C4-2B (cell line): Measurements from ENCODE around the gene CHCHD6.

ENCODE experiments used
- ZFX ChIP-seq: fragments of 450-650 bp; IDR thresholded peaks from 2 replicates; pipeline ENCODE4 v1.6.1; 2017
- TF ChIP-seq, protein P1 (sequence below): fragments of 450-650 bp; conservative IDR thresholded peaks from 2 replicates; pipeline ENCODE4 v1.5.1; 2017; ENCODE audit warnings: mild to moderate bottlenecking

DNA sequence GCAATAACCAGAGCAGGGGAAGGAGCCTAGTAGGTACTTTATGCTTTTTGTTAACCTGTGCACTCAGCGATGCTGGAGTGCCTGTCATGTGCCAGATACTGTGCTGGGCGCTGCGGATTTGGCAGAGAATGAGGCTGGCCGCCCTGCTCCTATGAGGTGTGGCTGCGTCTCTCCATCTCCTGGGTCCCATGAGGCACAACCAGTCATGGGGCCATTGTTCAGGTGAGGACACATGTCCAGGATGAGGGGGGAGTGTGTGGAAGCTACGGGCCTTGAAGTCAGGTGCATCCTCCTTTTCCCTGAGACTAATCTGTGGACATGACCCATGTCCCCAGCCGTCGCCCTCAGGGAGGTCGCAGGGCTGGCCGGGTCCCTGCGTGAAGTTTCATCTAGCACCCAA lies 48.2 kb upstream of the CHCHD6 start:
- TF ChIP-seq, protein P1, sequence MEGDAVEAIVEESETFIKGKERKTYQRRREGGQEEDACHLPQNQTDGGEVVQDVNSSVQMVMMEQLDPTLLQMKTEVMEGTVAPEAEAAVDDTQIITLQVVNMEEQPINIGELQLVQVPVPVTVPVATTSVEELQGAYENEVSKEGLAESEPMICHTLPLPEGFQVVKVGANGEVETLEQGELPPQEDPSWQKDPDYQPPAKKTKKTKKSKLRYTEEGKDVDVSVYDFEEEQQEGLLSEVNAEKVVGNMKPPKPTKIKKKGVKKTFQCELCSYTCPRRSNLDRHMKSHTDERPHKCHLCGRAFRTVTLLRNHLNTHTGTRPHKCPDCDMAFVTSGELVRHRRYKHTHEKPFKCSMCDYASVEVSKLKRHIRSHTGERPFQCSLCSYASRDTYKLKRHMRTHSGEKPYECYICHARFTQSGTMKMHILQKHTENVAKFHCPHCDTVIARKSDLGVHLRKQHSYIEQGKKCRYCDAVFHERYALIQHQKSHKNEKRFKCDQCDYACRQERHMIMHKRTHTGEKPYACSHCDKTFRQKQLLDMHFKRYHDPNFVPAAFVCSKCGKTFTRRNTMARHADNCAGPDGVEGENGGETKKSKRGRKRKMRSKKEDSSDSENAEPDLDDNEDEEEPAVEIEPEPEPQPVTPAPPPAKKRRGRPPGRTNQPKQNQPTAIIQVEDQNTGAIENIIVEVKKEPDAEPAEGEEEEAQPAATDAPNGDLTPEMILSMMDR, result no peak
- TF ChIP-seq ZFX, result no peak
